ENCODE results near the gene FAT1. TPM values are rescaled to one million over a fixed set of nuclear protein-coding genes. Genes with fewer than 3 reads are reported as not detected.
A peak's percentile ranks its signal among the peaks of the same experiment; 100 is the strongest.

The FAT1 gene
- total RNA-seq, 6 experiments from 2014 or later, result 32.9 to 173 (median 69.7) TPM

DNA sequence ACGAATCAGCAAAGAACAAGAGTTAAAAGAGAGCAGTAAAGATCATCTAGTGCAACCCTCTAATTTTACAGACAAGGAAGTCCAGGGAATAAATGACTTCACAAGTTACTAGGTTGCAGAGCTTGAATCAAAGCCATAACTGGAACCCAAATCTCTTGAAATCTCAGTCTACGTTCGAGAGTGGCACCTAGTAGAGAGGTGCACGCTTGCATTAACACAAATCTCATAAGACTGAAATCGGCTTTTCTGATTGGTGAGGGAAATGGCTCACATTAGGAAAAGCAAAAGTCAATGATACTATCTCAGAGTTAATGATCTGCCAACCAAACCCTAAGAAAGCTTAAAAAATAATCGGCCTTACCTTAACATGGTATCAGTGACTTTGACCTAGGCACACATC lies 43.0 kb downstream of the FAT1 start:
- Histone ChIP-seq H3K4me3 (no peak overlapping the region), H3K27me3 (no peaks in the 10 kb centered on the region), H3K36me3 (peaks cover 0 to 2% (median 0%) of the 10 kb centered on the region in 4 donors), H3K4me1 (no peaks in the 10 kb centered on the region), H3K27ac (no peak overlapping the region), H3K9me3 (no peaks in the 10 kb centered on the region)
- intact Hi-C loops (cut with DNase I), result no loop called here
- ATAC-seq (no peak), DNase-seq (no peak)
- 76% methylated on average over 6 of the region's 6 CpGs for WGBS (ENCODE audit: insufficient coverage, low coverage, low lambda C conversion rate, missing lambda C conversion rate)
- TF ChIP-seq, protein P1, sequence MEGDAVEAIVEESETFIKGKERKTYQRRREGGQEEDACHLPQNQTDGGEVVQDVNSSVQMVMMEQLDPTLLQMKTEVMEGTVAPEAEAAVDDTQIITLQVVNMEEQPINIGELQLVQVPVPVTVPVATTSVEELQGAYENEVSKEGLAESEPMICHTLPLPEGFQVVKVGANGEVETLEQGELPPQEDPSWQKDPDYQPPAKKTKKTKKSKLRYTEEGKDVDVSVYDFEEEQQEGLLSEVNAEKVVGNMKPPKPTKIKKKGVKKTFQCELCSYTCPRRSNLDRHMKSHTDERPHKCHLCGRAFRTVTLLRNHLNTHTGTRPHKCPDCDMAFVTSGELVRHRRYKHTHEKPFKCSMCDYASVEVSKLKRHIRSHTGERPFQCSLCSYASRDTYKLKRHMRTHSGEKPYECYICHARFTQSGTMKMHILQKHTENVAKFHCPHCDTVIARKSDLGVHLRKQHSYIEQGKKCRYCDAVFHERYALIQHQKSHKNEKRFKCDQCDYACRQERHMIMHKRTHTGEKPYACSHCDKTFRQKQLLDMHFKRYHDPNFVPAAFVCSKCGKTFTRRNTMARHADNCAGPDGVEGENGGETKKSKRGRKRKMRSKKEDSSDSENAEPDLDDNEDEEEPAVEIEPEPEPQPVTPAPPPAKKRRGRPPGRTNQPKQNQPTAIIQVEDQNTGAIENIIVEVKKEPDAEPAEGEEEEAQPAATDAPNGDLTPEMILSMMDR (IDR thresholded peaks at IDR 0.05), result no peak
- TF ChIP-seq POLR2A (IDR thresholded peaks at IDR 0.05), result no peak

DNA sequence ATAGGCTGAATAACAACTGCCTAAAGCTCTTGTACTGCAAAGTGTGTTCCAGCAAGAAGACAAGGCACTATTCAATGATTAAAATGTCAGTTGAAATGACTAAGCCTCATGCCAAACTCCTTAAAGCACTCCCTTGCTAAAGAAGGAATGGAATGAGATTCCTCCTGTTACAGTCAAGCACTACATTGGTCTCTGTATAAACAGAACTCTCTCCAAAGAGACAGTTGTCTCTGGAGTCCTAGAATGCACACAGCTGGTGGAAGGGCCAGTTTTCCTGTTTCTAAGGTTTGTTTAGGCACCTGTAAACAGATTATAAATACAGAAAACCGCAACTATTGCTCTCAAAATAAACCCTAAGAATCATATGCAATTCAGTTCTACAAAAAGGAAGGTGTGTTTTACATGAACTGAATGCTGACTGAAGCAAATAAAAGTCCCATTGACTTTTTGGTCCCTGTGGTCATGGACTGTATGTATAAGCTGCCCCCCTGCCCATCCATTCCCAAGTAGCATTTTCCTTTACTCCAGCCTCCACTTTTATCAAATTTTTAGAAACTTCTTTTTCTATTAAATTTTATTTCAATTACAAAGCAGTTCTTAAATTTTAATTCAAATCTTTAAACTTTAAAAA lies 47.0 kb downstream of the FAT1 start:
- intact Hi-C loops (cut with DNase I), result no loop called here
- Histone ChIP-seq H3K4me1 (no peaks in the 10 kb centered on the region), H3K36me3 (no peaks in the 10 kb centered on the region), H3K4me3 (no peak overlapping the region), H3K27ac (no peak overlapping the region), H3K9me3 (no peaks in the 10 kb centered on the region), H3K27me3 (no peaks in the 10 kb centered on the region)
- no peak for DNase-seq
- ATAC-seq, result no peak
- 64% methylated on average over 1 of the region's 1 CpG for WGBS (ENCODE audit: insufficient coverage, low coverage, low lambda C conversion rate, missing lambda C conversion rate)
- TF ChIP-seq, protein P1 (IDR thresholded peaks at IDR 0.05), result no peak
- no peak for TF ChIP-seq POLR2A (IDR thresholded peaks at IDR 0.05)

DNA sequence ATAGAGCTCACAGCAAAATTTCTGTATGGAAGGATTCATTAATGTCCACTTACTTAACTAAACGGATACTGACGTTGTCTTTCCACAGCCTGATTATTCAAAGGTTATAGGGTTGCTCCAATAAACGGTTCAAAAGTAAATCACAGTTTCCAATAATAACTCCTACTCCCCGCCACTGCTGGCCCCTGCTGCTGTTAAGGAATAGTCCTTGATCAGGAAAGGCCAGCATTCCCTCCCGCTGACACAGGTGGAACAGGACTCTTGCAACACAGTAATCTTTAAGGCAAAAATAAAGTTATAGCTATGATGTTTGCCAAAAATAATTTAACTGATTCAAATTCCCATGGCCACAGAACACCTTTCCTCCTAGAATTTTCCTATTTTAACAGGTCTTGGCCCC lies 53.9 kb downstream of the FAT1 start:
- no peaks in the 10 kb centered on the region for H3K36me3 ChIP-seq
- no peaks in the 10 kb centered on the region for H3K9me3 ChIP-seq
- DNase-seq (no peak), ATAC-seq (peak; percentile 24 to 63 (median 54))
- H3K27me3 ChIP-seq, result no peaks in the 10 kb centered on the region
- TF ChIP-seq POLR2A (IDR thresholded peaks at IDR 0.05), result no peak
- TF ChIP-seq, protein P1 (IDR thresholded peaks at IDR 0.05), result no peak
- intact Hi-C loops (cut with DNase I), result no loop called here
- no peak overlapping the region for H3K4me3 ChIP-seq
- 13% methylated on average over 5 of the region's 5 CpGs for WGBS (ENCODE audit: insufficient coverage, low coverage, low lambda C conversion rate, missing lambda C conversion rate)
- peaks cover 0 to 12% (median 0%) of the 10 kb centered on the region in 4 donors for H3K4me1 ChIP-seq
- no peak overlapping the region for H3K27ac ChIP-seq

DNA sequence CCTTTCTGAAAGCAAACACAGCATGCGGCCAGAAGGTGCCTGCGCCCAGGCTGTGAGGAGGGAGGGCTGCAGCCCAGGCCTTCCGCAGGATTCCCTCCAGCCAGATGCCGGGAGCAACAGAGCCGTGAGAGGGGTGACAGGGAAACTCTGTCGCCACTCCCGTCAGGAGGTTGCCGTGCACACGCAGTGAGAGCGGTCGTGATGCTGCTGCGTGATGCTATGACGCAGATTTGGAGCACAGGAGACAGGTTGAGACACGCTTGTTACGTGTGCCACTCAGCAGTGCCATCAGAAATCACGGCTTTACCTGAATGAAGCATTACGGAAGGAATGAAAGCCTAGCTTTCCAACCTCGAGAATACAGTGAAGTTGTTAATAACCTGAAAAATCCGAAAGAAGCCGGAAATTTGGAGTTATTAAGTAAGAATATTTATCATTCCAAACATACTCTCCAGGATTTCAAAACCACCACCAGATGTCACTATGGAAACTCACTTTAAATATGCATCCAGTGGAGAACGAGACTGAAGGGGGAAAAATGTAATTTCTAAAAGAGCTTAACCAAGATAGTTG lies 54.4 kb downstream of the FAT1 start:
- no peaks in the 10 kb centered on the region for H3K9me3 ChIP-seq
- H3K27me3 ChIP-seq, result no peaks in the 10 kb centered on the region
- H3K4me3 ChIP-seq, result no peak overlapping the region
- H3K27ac ChIP-seq, result no peak overlapping the region
- 37% methylated on average over 14 of the region's 21 CpGs for WGBS (ENCODE audit: insufficient coverage, low coverage, low lambda C conversion rate, missing lambda C conversion rate)
- ATAC-seq (peak; percentile 40 to 64 (median 64)), DNase-seq (no peak)
- no peaks in the 10 kb centered on the region for H3K36me3 ChIP-seq
- TF ChIP-seq, protein P1 (IDR thresholded peaks at IDR 0.05), result peak; percentile 45 to 58 (median 50)
- no peak for TF ChIP-seq POLR2A (IDR thresholded peaks at IDR 0.05)
- intact Hi-C loops (cut with DNase I), result no loop called here
- peaks cover 0 to 12% (median 0%) of the 10 kb centered on the region in 4 donors for H3K4me1 ChIP-seq

Measured in right lobe of liver (tissue), 6 donors.